H9 (cell line): ENCODE data around the gene SLC4A7. TPM values are rescaled to one million over a fixed set of nuclear protein-coding genes. Genes with fewer than 3 reads are reported as not detected.
A peak's percentile ranks its signal among the peaks of the same experiment; 100 is the strongest.

Experiments used
- DNase-seq: peaks from one replicate; pipeline ENCODE4 v3.0.0-alpha.2; 2017
- H2AFZ ChIP-seq: one replicate; pipeline ENCODE4 v1.6.1; 2013; ENCODE audit warnings: mild to moderate bottlenecking, low read length, control low read depth, moderate library complexity
- H2AK5ac ChIP-seq: 2 replicates; pipeline ENCODE4 v1.6.1; 2013; ENCODE audit warnings: low read length, control low read depth, mixed read lengths; ENCODE audit not compliant: insufficient read length
- H2BK120ac ChIP-seq: one replicate; pipeline ENCODE4 v1.6.1; 2013; ENCODE audit warnings: low read depth, mild to moderate bottlenecking, low read length, control low read depth, inconsistent platforms; ENCODE audit not compliant: poor library complexity, severe bottlenecking
- H2BK12ac ChIP-seq: 2 replicates; pipeline ENCODE4 v1.6.1; 2013; ENCODE audit warnings: low read length, control low read depth, mixed read lengths, low read depth; ENCODE audit not compliant: insufficient read length
- H2BK15ac ChIP-seq: 2 replicates; pipeline ENCODE4 v1.6.1; 2013; ENCODE audit warnings: low read depth, low read length, control low read depth
- H2BK20ac ChIP-seq: one replicate; pipeline ENCODE4 v1.6.1; 2013; ENCODE audit warnings: low read depth, mild to moderate bottlenecking, low read length, control low read depth, inconsistent platforms; ENCODE audit not compliant: poor library complexity, severe bottlenecking
- H2BK5ac ChIP-seq: 2 replicates; pipeline ENCODE4 v1.6.1; 2013; ENCODE audit warnings: low read length, control low read depth, mixed read lengths; ENCODE audit not compliant: insufficient read length
- H3K14ac ChIP-seq: 2 replicates; pipeline ENCODE4 v1.6.1; 2013; ENCODE audit warnings: low read length, control low read depth; ENCODE audit not compliant: insufficient read depth
- H3K18ac ChIP-seq: 2 replicates; pipeline ENCODE4 v1.6.1; 2013; ENCODE audit warnings: low read depth, mild to moderate bottlenecking, mixed read lengths, low read length, control low read depth; ENCODE audit not compliant: insufficient read length
- H3K23ac ChIP-seq: 2 replicates; pipeline ENCODE4 v1.6.1; 2013; ENCODE audit warnings: low read length, control low read depth, mixed read lengths, low read depth; ENCODE audit not compliant: insufficient read length
- H3K23me2 ChIP-seq: 2 replicates; pipeline ENCODE4 v1.6.1; 2013; ENCODE audit warnings: low read depth, mild to moderate bottlenecking, mixed read lengths, low read length, control low read depth; ENCODE audit not compliant: insufficient read length, poor library complexity, severe bottlenecking
- H3K27ac ChIP-seq: 2 replicates; pipeline ENCODE4 v1.5.1; 2013; ENCODE audit warnings: low read length, control low read depth, mixed read lengths, low read depth; ENCODE audit not compliant: insufficient read length
- H3K27me3 ChIP-seq: 2 replicates; pipeline ENCODE4 v1.6.1; 2013; ENCODE audit warnings: low read length, control low read depth, inconsistent platforms; ENCODE audit not compliant: insufficient read depth
- H3K4ac ChIP-seq: 2 replicates; pipeline ENCODE4 v1.6.1; 2013; ENCODE audit warnings: low read depth, mild to moderate bottlenecking, control low read depth, inconsistent platforms, low read length, moderate library complexity
- H3K4me1 ChIP-seq: 2 replicates; pipeline ENCODE4 v1.6.1; 2013; ENCODE audit warnings: low read length, control low read depth, inconsistent platforms; ENCODE audit not compliant: insufficient read depth
- H3K4me2 ChIP-seq: 2 replicates; pipeline ENCODE4 v1.6.1; 2013; ENCODE audit warnings: low read length, control low read depth, mixed read lengths; ENCODE audit not compliant: insufficient read length, insufficient read depth
- H3K56ac ChIP-seq: 2 replicates; pipeline ENCODE4 v1.6.1; 2013; ENCODE audit warnings: low read depth, mild to moderate bottlenecking, mixed read lengths, low read length, control low read depth; ENCODE audit not compliant: insufficient read length
- H3K79me1 ChIP-seq: 2 replicates; pipeline ENCODE4 v1.6.1; 2013; ENCODE audit warnings: low read depth, mild to moderate bottlenecking, moderate library complexity, low read length, control low read depth, inconsistent platforms; ENCODE audit not compliant: insufficient read depth, poor library complexity, severe bottlenecking
- H3K79me2 ChIP-seq: 2 replicates; pipeline ENCODE4 v1.6.1; 2013; ENCODE audit warnings: low read length, control low read depth, inconsistent platforms; ENCODE audit not compliant: insufficient read depth
- H3K9ac ChIP-seq: 2 replicates; pipeline ENCODE4 v1.6.1; 2013; ENCODE audit warnings: low read length, control low read depth, mixed read lengths; ENCODE audit not compliant: insufficient read length; ENCODE audit errors: extremely low read depth
- H3K9me3 ChIP-seq: one replicate; pipeline ENCODE4 v1.6.1; 2013; ENCODE audit warnings: low read depth, low read length, inconsistent platforms; ENCODE audit not compliant: control insufficient read depth
- H3T11ph ChIP-seq: one replicate; pipeline ENCODE4 v1.6.1; 2013; ENCODE audit warnings: mild to moderate bottlenecking, low read length, control low read depth, inconsistent platforms
- H4K20me1 ChIP-seq: one replicate; pipeline ENCODE4 v1.6.1; 2013; ENCODE audit not compliant: control insufficient read depth, insufficient read length, insufficient read depth
- H4K5ac ChIP-seq: 2 replicates; pipeline ENCODE4 v1.6.1; 2013; ENCODE audit warnings: low read depth, mild to moderate bottlenecking, mixed read lengths, low read length, control low read depth; ENCODE audit not compliant: insufficient read length
- H4K8ac ChIP-seq: replicated peaks from 2 replicates; pipeline ENCODE4 v1.6.1; 2013; ENCODE audit warnings: low read length, control low read depth, mixed read lengths, low read depth; ENCODE audit not compliant: insufficient read length
- H4K91ac ChIP-seq: 2 replicates; pipeline ENCODE4 v1.6.1; 2013; ENCODE audit warnings: low read depth, mild to moderate bottlenecking, moderate library complexity, mixed read lengths, low read length, control low read depth; ENCODE audit not compliant: insufficient read length
- H3K27ac Mint-ChIP-seq, 3 experiments: 2 replicates in 2 of 3; 3 replicates in 1 of 3; pipeline ENCODE4 v1.8.0; 2020 to 2021; ENCODE audit warnings: mixed read lengths in 3 of 3, mild to moderate bottlenecking in 1 of 3, moderate library complexity in 1 of 3
- H3K27me3 Mint-ChIP-seq: 2 replicates; pipeline ENCODE4 v1.8.0; 2021; ENCODE audit warnings: low read depth, mild to moderate bottlenecking, moderate library complexity, mixed read lengths
- H3K36me3 Mint-ChIP-seq, 3 experiments: 2 replicates in 2 of 3; 3 replicates in 1 of 3; pipeline ENCODE4 v1.8.0; 2020 to 2021; ENCODE audit warnings: low read depth in 3 of 3, mixed read lengths in 3 of 3; ENCODE audit not compliant: insufficient read depth in 1 of 3
- H3K4me1 Mint-ChIP-seq, 2 experiments: 2 replicates each; pipeline ENCODE4 v1.8.0; 2020; ENCODE audit warnings: mixed read lengths in 2 of 2
- H3K4me3 Mint-ChIP-seq, 2 experiments: 2 replicates in 1 of 2; 3 replicates in 1 of 2; pipeline ENCODE4 v1.8.0; 2020 to 2021; ENCODE audit warnings: mild to moderate bottlenecking in 2 of 2, mixed read lengths in 2 of 2, moderate library complexity in 1 of 2
- H3K9me3 Mint-ChIP-seq, 2 experiments: 2 replicates in 1 of 2; 3 replicates in 1 of 2; pipeline ENCODE4 v1.8.0; 2020; ENCODE audit warnings: mild to moderate bottlenecking in 2 of 2, mixed read lengths in 2 of 2, moderate library complexity in 1 of 2
- WGBS: extraction: QIAGEN DNeasy Blood & Tissue Kit; methylation state at CpG from one replicate; pipeline ENCODE4 v1.1.7; 2013; ENCODE audit warnings: missing lambda C conversion rate, low lambda C conversion rate, mixed read lengths; ENCODE audit not compliant: insufficient read length; ENCODE audit errors: extremely low coverage; 5-methylcytosine and 5-hydroxymethylcytosine counted together
- total RNA-seq: library from RNA; stranded (reverse); gene quantifications from 2 replicates; pipeline ENCODE4 v1.2.1, GENCODE V29; 2021
- TF ChIP-seq, protein P1 (sequence below): fragments of 200-600 bp; sonication (generic); conservative IDR thresholded peaks from 3 replicates; pipeline ENCODE4 v1.8.0; 2021; ENCODE audit warnings: antibody characterized with exemption, mild to moderate bottlenecking

Gene SLC4A7
- total RNA-seq, 1 experiment from 2014 or later: 46.1 TPM

DNA sequence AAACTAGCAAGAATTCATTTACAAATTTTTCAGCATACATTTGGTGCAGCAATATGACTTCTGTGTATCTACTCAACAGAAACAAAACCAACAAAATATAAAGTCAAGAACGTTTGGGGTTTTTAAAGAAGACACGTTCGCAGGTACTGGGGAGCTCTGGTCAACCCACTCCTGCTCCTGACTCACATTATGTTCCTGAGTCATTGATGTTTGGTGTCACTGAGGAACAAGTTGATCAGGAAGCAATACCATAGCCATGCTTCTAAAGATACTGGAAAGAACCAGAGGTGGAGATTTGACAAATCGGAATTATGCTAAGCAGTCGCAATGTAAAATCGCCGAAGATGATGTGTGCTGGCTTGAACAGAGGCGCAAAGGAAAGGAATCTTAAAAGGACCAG is 22.0 kb downstream of the SLC4A7 start:
- Histone ChIP-seq H3K27ac (no peak overlapping the region), H4K91ac (no peak overlapping the region), H3K9ac (no peak overlapping the region), H3K23ac (no peak overlapping the region), H2BK12ac (no peak overlapping the region), H4K8ac (no peak overlapping the region), H3K79me1 (peaks cover 8% of the 10 kb centered on the region), H3T11ph (no peak overlapping the region), H2BK120ac (no peak overlapping the region), H2BK5ac (no peak overlapping the region), H3K14ac (no peak overlapping the region), H2BK20ac (no peak overlapping the region), H3K9me3 (no peaks in the 10 kb centered on the region), H4K5ac (no peak overlapping the region), H3K4ac (no peak overlapping the region), H3K27me3 (no peaks in the 10 kb centered on the region), H3K4me2 (no peak overlapping the region), H2AFZ (no peak overlapping the region), H3K79me2 (peaks cover 25% of the 10 kb centered on the region; the same call in 1 of the 2 replicates), H2BK15ac (no peak overlapping the region), H3K4me1 (peaks cover 2% of the 10 kb centered on the region; the same call in 1 of the 2 replicates), H3K18ac (no peak overlapping the region), H3K56ac (no peak overlapping the region), H3K23me2 (no peaks in the 10 kb centered on the region), H4K20me1 (no peaks in the 10 kb centered on the region), H2AK5ac (no peak overlapping the region)
- H3K4me3 Mint-ChIP-seq: no peak overlapping the region
- no peak for DNase-seq
- H3K4me1 Mint-ChIP-seq: peaks cover 21 to 23% of the 10 kb centered on the region in 2 experiments
- H3K27me3 Mint-ChIP-seq: no peaks in the 10 kb centered on the region
- no peaks in the 10 kb centered on the region for H3K9me3 Mint-ChIP-seq
- WGBS: no CpG with 5 or more reads among the region's 8 CpGs
- TF ChIP-seq, protein P1, sequence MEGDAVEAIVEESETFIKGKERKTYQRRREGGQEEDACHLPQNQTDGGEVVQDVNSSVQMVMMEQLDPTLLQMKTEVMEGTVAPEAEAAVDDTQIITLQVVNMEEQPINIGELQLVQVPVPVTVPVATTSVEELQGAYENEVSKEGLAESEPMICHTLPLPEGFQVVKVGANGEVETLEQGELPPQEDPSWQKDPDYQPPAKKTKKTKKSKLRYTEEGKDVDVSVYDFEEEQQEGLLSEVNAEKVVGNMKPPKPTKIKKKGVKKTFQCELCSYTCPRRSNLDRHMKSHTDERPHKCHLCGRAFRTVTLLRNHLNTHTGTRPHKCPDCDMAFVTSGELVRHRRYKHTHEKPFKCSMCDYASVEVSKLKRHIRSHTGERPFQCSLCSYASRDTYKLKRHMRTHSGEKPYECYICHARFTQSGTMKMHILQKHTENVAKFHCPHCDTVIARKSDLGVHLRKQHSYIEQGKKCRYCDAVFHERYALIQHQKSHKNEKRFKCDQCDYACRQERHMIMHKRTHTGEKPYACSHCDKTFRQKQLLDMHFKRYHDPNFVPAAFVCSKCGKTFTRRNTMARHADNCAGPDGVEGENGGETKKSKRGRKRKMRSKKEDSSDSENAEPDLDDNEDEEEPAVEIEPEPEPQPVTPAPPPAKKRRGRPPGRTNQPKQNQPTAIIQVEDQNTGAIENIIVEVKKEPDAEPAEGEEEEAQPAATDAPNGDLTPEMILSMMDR: no peak
- peak overlapping the region in 2 of 3 experiments; percentile 57 to 61; a peak in 4 of 7 replicates for H3K27ac Mint-ChIP-seq
- H3K36me3 Mint-ChIP-seq: peaks cover 15 to 24% (median 19%) of the 10 kb centered on the region in 3 experiments
